ENCODE results near the gene SIRT5.

- no peak for TF ChIP-seq CTCF (IDR thresholded peaks at IDR 0.05)
- no peak for TF ChIP-seq POLR2A (IDR thresholded peaks at IDR 0.05)
Measured at GRCh38 chr6:13560651-13561044, 13.8 kb upstream of the SIRT5 start.
